ENCODE results near the gene PCNT.

The PCNT gene

DNA sequence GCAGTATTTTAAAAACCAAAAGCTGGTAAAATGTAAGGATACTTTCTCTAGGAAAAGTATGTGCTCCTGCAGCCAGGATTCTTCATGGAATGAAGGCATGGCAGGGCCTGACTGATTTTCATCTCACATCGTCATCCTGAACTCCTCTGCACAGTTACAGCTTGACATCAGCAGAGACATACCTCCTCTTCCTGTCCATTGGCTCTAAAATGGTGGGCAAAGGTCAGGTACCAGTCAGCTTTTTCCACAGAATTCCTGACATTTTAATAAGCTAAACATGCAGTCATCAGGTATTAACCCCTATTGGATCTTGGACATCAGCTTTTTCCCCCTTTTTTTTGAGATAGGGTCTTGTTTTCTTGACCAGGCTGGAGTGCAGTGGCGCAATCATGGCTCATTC lies 5.8 kb downstream of the PCNT start:
- DNase-seq (ENCODE audit: low read depth) = no peak

DNA sequence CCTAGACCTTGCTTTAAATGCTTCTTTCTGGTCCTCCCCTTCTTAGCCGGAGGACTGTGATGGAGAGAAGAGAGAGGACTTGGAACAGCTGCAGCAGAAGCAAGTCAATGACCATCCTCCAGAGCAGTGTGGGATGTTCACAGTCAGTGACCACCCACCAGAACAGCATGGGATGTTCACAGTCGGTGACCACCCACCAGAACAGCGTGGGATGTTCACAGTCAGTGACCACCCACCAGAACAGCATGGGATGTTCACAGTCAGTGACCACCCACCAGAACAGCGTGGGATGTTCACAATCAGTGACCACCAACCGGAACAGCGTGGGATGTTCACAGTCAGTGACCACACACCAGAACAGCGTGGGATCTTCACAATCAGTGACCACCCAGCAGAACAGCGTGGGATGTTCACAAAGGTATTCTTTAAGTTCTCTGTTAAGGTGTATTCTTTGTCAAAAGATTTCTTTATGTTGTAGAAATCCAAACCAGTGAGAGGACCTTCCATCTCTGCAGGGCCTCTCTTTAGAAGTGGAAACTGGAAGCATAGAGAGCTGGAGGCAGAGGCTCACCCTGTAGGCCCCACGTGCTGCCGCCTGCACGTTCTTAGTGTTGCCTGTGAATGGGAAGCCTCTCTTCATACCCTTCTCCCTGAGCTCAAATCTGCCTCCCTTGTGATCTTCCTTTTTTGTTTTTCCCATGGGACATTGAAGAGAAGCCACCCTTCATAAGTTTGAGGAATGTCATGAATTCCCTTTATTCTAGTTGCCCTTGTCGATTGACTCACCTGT lies 10.6 kb downstream of the PCNT start:
- no peak for DNase-seq (ENCODE audit: low read depth)

DNA sequence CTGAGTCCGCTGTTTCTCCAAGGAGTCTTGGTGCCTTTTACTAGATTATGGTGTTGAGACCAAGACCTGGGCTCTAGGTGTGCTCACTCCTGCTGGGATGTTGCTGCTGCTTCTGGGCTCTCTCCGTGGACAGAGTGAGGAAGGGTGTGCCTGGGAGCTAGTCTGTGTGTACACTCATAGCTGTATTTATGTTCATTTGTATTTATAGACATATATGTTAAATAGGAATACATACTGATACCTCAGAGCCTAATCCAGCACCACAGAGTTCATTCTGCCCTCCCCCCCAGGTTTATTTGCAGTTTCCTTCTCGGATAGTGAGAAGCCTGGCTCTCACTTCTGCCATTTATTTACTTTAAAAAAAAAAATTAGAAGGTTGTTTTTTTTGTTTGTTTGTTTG lies 12.6 kb downstream of the PCNT start:
- no peak for DNase-seq (ENCODE audit: low read depth)

DNA sequence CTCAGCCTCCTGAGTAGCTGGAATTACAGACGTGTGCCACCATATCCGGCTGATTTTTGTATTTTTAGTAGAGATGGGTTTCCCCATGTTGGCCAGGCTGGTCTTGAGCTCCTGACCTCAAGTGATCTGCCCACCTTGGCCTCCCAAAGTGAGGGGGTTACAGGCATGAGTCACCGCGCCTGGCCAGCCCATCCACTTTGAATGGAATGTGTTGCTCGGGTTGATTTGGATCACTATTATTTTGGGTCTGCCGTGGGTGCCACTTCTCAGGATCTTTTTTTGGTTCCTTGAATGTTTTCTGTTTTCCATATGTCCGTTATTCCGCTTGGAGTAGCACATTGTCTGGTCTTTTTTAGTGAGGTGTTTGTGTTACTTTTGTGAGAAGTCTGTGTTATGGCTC lies 17.0 kb downstream of the PCNT start:
- DNase-seq (ENCODE audit: low read depth) = no peak

DNA sequence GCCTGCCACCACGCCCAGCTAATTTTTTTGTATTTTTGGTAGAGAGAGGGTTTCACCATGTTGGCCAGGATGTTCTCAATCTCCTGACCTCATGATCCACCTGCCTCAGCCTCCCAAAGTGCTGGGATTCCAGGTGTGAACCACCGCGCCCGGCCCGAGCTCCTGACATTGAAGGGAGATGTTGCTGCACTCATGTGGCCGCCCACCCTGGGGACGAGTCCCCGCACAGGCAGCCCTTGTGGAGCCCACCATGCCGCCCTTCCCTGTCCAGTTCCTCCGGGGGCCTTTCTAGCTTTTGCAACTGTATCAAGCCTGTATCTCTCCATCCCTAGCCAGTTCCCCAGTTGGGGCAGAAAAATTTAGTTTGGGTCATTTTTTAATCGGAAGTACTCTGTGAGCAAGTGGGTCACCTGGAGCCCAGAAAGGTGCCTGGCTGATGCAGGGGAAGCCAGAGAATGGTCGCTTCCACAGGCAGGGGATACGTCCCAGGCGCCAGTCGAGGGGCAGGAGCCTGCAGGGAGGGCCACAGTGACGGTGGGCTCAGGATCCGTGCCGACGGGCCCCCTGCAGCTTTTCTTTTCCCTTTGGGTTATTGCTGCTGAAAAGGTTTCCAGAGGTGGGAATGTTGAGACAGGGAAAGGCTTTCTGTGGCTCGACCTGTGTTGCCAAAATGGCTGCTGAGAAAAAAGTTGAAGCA lies 20.4 kb downstream of the PCNT start:
- no peak for DNase-seq (ENCODE audit: low read depth)

DNA sequence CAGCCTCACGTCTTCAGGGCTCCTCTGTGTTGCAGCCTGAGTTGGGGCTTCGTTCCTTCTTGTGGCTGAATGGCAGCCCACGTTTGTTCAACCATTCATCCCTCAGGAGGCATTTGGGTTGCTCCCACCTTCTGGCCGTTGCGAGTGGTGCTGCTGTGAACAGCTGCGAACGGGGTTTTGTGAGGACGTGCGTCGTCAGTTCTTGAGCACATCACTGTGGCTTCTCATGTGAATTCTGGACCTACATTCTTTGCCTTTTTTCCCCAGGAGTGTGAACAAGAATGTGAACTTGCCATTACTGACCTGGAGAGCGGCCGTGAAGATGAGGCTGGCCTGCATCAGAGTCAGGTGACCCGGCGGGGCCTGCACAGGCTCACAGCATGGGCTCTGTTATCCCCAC lies 21.9 kb downstream of the PCNT start:
- no peak for DNase-seq (ENCODE audit: low read depth)

DNA sequence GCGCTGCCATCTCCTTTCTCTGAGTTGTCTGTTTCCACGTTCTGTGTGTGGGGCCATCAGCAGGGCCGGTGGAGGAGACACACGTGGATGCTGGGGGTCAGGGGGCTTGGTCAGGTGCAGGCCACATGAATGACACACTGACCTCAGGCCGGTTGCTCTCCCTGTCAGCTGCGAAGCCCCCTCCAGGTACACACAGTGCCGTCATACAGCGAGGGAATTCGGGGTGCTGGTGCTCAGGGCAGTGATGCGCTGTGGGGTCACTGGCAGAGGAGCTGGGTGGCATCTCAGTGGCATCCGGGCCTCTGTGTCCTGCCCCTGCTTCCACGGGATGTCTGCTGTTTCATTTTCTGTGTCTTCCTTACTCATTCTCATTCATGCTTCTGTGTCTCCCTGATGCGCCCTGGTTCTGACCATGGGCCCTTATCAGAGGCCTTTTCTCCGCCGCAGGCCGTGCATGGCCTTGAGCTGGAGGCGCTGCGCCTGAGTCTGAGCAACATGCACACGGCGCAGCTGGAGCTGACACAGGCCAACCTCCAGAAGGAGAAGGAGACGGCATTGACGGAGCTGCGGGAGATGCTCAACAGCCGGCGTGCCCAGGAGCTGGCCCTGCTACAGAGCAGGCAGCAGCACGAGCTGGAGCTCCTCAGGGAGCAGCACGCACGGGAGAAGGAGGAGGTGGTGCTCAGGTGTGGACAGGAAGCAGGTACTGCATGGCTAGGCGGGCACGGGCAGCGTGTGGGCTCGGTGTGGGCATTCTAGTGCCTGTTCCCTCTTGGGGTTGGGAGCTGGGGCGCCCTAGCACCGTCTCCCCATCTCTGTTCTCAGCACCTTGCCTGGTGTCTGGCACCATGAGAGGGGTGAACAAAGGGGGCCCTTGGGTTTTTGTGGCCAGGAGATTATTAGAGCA lies 22.6 kb downstream of the PCNT start:
- no peak for DNase-seq (ENCODE audit: low read depth)

DNA sequence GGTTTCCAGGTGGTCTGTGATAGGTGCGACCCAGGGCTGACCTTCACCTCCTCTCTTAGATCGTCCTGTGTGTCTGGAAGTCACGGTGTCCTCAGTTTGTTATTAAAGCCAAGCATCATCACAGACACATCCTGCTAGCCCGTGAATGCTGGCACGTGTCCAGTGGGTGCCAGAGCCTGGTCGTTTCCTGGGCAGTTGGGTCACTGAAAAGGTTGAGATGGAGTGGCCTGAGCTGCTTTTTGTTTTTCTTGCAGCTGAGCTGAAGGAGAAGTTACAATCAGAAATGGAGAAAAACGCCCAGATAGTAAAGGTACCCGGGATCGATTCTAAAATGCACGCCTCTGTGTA lies 23.2 kb downstream of the PCNT start:
- DNase-seq (ENCODE audit: low read depth) = no peak

DNA sequence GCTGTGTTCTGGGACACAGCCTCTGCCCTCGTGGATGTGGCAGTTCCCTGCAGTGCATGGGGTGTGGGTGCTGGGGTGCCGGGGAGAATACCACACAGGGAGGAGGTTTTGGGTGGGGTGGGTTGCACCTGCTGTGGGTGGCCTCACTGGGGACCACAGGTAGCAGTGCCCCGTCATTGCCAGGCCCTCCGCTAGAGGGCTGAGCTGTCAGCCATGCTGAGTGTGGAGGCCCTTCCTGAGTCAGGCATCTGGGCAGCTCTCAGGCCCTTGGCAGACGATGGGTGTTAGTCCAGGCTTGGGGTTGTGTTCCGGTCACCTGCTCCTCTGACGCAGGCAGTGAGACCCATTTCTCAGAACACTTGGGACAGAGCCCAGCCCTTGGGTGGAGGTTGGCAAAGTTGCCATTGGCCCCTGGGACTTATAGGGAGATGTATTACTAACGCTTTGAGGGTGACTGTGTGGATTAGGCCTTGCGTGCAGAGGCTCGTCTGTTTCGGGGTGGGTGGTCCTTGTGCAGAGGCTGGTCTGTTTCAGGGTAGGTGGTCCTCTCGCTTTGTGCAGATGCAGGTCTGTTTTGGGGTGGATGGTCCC lies 23.9 kb downstream of the PCNT start:
- DNase-seq (ENCODE audit: low read depth) = no peak

DNA sequence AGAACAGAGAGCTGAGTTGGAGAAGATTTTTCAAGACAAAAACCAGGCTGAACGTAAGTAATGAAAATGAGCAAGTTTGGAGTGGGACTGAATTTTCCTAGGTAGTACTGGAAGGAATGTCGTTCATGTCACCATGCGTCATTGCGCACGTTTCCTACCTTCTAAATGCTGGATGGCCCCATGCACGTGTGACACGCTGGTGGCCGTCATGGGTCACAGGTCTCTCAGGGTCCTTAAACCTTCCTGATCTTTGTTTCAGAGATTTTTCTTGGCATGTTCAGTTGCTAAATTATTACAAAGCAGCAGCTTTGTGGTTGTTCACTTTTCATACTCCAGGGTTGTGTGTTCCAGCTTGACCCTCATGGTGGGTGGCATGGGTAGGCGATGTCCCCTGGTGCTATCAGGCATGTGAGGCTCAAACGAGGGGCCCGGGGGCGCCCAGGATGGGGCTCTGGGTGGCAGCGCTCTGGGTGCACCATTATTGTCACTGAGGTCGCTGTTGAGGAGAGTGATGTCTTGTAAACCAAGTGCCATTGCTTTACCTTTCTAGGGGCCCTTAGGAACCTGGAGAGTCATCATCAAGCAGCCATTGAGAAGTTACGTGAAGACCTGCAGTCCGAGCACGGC lies 25.3 kb downstream of the PCNT start:
- DNase-seq (ENCODE audit: low read depth) = no peak

DNA sequence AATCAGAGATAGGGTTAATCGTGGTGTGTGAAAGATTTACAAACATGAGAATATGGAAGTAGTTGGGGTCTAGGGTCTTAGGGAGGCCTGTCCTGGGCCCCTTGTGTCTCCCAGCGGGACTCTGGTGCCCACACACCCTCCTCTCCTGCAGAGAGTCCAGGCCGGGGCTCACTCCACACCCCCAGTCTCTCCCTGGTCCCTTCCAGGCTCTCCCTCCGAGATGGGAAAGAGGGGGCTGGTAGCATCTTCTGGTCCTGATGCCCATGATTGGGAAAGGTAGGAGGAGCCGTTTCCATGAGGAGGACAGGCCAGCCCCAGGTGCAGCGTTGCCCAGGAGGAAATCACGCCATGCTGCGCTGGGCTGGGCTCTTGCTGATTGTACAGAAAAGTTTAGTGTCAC lies 26.6 kb downstream of the PCNT start:
- no peak for DNase-seq (ENCODE audit: low read depth)

DNA sequence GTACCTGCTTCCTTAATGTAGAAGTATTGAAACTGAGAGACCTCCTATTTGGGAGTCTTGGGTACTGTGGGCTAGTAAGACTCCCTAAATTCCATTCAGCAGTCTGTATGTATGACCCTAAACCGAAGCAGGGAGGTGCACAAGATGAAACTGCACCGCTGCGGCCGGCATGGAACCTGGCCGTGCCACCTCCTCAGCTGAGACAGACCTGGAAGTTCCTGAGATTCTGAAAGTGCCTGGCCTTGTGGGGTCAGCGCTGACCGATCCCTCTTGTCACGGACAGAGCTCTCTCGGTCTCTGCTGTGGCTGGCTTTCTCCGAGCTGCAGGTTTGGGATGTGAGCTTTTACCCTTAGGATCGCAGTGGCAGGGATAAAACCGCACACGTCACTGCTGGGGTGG lies 27.0 kb downstream of the PCNT start:
- no peak for DNase-seq (ENCODE audit: low read depth)

DNA sequence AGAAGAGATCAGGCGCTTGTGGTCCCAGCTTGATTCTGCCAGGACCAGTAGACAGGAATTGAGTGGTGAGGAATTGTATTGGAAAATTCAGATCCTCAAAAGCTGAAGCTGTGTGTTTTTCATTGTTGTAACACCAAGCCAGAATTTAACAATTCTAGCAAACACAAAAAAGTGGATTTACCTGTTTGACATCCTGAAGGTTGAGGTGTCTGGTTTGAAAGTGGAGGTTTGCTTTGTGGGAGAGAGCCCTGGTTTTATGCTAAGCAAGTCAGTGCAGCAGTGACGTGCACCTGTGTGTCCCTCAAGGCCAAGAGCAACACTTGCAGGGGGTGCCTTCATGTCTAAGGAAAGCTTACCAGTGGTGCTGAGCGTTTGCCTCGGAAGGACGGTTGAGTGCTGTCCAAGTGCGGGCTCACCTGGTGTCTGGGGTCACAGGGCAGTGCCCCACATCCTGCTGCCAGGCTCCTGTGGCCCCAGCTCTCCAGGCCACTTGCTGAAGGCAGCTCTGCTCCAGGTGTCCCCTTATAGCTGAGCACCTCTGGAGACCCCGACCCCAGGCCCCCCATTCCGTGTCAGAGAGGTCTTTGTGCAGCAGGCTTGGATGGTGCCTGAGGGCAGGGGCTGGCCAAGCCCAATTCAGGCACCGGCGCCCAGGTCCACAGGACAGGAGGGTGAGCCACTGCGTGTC lies 27.7 kb downstream of the PCNT start:
- DNase-seq (ENCODE audit: low read depth) = no peak

DNA sequence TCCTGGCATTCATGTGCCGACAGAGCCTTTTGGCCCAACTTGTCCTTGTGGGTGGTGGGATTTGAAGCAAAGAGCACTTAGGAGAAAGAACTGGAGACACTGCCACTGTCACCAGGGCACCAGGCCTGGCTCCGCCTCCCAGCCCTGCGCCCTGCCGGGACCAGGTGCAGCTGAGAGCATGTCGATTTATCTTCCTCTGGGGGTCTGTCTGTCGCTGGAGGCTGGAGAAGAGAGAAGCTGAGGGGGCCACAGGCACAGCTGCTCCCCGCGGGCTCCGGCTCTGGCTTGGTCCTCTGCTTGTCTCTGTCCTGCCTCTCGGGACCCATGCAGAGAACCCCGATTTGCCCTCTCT lies 28.2 kb downstream of the PCNT start:
- DNase-seq (ENCODE audit: low read depth) = no peak

DNA sequence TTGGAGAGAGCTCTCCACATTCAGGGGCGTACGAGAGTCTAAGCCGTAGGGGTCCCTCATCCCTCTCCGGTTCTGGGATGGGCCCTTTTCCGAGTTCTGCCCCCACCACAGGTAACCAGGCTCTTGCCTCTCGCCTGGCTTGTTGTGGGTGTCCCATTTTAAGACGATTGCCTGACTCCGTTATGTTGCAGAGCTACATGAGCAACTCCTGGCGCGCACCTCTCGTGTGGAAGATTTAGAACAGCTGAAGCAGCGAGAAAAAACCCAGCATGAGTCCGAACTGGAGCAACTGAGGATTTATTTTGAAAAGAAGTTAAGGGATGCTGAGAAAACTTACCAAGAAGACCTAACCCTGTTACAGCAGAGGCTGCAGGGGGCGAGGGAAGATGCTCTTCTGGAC lies 29.0 kb downstream of the PCNT start:
- no peak for DNase-seq (ENCODE audit: low read depth)

DNA sequence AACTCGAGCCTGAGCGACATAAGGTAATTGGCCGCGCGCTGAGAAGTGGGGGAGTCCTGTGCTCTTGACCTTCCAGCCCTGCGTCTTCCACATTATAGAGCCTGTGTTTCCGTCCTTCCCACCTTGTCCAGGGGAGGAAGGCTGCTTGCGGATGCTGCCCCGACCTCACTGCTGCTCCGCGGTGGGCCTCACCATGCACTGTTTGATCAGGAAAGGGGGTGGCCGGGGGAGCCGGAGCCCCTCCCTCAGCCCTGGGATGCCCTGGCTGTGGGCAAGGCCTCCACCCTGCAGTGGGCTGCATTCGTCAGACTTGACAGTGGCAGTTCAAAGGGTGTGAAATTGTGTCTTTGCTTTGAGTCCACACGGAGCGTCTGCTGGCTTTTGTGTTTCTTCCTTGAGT lies 30.1 kb downstream of the PCNT start:
- no peak for DNase-seq (ENCODE audit: low read depth)

DNA sequence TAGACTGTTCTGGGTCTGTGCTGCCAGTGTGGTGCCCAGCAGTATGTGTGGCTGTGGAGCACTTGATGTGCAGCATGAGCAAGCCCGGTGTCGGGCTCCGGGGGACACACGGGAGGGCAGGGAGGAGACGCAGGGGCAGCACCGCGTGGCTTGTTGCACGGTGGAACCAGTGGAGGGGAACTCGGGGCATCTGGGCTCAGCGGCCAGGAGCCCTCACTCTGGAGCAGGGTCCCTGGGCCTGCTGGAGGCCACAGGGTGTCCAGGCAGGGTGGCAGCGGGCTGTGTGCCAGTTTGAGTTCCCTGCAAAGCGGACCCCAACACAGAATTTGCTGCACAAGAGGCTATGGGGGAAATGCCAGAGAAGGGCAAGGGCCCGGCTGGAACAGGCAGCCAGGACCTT lies 30.6 kb downstream of the PCNT start:
- no peak for DNase-seq (ENCODE audit: low read depth)

DNA sequence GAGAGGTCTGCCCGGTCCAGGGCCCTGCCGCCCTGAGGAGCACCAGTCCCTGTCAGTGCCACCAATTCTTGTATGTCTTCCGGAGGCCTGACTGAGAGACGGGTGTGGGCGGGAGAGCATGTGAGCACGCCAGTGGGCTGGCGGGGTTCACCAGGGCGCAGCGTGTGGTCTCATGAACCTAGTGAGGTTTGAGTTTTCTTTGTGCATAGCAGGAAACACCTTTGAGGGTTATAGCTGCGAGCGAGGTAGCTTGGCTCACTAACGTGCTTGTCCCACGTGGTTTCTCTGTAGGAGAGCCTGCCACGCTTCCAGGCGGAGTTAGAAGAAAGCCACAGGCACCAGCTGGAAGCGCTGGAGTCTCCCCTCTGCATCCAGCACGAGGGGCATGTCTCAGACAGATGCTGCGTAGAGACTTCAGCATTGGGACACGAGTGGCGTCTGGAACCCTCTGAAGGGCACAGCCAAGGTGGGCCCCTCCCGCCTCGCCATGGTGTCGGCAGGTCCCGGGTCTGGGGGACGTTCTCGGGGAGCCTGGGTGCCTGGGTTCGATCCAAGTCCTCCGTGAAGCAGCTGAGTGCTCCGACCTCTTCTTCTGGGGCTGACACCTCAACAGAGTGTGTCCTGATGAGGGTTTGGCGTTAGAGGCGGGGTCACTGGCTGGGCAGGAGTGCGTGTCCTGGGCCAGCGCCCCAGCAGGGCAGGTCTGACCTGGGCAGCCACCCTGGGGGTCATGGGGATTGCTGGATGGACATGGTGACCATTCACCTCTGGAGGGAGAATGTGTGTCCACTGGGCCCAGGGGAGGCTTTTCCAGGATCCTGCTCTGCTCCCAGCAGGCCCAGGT lies 31.4 kb downstream of the PCNT start:
- DNase-seq (ENCODE audit: low read depth) = no peak

DNA sequence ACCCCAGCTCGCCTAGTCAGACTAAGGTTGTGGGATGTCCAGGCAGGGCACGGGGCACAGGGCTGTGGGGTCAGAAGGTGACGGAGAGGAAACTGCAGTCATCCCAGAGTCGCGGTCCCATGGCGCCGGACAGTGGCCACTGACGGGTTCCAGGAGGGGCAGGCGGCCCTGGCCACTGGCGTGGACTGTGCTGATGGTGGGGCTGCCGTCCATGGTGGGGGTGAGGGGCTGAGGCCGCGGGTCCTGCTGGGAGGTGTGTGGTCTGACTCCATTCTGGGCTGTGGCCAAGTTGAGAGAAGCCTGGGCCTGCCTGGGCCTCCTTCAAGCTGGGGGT lies 32.0 kb downstream of the PCNT start:
- no peak for DNase-seq (ENCODE audit: low read depth)

DNA sequence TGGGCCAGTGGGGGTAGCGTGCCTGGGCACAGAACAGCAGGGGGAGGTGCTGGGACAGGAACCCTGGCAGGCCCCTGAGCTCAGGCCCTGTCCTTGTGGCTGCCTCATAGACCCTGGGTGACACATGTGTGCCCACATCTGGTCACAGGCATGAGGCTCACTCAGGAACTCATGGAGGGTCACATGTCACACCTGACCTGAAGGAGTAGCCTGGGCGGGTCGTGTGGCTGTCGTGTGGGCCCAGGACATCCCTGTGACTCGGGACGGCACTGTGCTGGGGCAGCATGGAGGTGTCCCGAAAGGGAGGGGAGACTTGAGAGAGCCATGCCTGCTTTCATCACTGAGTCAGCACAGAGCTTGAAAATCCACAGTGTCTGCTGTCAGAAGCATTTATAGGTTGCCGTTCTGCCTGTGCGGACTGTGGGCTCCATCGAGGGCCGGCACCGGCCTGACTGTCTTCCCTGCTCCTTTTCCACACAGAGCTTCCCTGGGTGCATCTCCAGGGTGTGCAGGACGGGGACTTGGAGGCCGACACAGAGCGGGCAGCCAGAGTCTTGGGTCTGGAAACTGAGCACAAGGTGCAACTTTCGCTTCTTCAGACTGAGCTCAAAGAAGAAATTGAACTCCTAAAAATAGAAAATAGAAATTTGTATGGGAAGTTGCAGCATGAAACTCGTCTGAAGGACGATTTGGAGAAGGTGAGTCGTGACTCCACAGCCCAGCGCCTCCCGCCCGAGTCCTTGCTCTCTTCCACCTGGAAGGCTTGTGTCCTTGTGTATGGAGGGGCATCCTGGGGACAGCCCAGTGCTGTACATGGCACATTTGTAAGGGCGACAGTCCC lies 32.8 kb downstream of the PCNT start:
- no peak for DNase-seq (ENCODE audit: low read depth)

Measured in T follicular helper cell (primary cell).